GM21526 (cell line): ENCODE data around the gene DPP9.
"Not testable (repeated sequence)": the region's sequence is repeated elsewhere in the genome, so short reads cannot be mapped to it uniquely, and the experiment has no call there.

ENCODE experiments used
- ATAC-seq: cut with Tn5 transposase; IDR thresholded peaks from one replicate; pipeline ENCODE4 v1.9.1; 2021; ENCODE audit warnings: moderate library complexity; ENCODE audit not compliant: unreplicated experiment, low FRiP score

DPP9 gene

DNA sequence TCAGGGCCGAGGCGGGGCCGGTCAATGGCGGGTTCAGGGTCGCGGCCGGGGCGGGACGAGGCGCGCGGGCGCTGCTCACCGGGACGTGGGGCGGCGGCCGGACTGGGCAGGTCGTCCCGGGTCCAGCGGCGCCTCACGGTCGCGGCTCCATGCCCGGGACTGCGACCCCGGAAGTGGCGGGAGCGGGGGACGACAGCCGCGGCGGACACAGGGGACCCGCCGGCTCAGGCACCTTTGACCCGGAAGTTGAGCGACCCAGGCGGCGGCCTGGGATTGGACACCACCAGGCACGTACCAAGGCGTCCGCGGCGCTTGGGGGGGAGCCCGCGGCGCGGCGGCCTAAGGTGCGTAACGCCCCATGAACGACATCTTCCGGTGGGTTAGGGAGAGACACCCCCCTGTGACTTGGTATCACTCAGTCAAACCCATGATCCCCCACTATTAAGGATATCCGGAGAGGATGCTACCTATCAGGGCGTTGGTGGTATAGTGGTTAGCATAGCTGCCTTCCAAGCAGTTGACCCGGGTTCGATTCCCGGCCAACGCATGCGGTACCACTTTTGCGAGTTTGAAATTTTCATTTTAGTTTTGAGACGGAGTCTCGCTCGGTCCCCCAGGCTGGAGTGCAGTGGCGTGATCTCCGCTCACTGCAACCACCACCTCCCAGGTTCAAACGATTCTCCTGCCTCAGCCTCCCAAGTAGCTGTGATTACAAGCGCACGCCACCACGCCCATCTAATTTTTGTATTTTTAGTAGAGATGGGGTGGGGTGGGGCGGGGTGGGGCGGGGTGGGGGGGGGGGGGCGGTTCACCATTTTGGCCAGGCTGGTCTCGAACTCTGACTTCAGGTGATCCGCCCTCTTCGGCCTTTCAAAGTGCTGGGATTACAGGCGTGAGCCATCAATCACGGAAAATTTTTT is at the start of gene DPP9:
DPP9 (minus strand) TSS at position 248 of the 920 bp plus-strand sequence. CDS start 3,936 bp downstream, outside the sequence.
- peak; percentile 82 for ATAC-seq

DNA sequence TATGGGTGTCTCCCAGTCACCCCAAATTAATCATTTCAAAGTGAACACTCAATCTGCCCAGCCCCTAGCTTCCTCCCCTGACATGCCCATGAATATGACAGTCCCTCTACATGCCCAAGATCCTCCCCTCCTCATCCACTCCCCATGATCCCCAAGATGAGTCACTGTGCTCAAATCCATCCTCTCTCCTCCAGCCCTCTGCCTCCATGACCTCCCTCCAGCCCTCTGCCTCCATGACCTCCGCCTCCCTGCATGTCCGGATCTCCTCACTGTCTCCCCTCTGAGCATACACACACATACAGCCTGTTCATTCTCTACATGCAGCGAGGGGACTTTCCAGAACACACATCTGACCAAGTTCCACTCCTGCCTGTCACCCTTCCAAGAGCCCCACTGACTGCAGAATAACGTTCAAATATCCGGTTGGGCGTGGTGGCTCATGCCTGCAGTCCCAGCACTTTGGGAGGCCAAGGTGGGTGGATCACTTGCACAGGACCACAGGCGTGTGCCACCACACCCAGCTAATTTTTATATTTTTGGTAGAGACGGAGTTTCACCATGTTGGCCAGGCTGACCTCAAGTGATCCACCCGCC is 49.5 kb upstream of the DPP9 start:
- ATAC-seq = no peak

DNA sequence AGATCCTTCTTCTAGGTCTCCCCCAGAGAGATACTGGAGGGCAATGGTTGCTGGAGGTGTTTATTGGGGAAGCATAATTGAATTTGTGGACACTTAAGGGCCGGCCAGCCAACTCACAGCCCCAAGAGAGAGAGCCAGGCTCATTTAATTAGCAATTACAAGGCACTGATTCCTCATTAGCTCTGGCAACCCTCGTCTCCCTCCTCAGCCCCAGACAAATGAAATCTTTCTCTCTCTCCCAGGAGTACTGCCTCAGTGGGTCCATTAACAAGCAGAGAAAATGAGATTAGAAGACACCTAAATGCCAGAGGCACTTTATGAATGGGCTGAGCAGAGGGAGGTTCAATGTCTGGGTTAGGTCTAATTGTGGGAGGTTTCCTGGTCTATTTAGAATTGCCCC is 48.9 kb upstream of the DPP9 start:
- no peak for ATAC-seq

DNA sequence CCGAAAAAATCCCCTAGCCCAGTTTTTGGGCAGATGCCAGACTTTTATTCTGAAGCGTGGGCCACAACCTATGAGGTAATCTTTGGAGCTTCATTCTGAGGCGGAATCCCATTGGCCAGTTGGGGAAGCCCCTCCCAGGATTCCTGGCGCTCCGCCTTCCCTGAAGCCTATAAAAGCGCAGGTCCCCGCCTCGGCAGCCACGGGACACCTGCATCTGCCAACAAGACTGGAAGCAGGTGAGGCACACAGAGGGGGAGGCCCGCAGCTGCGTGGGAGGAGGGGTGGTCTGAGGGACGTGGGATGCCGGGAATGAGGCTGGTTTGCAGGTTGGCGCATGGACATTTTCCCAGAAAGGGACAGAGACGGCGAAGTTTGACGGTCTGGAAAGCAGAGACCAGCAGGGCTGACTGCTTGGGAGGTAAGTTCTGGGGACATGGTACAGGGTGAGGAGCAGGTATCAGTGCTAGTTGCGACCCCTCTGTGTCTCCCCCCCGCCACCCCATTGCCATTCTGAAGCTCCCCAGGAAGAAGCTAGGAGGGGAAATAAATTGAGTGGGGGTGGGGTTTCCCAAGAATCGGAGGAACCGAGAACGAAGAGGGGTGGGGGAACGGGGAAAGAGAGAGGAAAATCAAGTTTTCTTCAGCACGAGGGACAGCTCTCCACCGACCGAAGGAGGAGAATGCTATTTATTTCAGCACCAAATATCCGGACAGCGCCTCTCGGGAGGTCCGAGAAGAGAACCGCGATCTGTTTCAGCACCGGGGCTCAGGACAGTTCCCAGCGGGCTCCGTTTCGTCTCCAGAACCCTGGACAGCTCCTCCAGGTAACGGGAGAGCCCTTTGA is 45.5 kb upstream of the DPP9 start:
- ATAC-seq = no peak

DNA sequence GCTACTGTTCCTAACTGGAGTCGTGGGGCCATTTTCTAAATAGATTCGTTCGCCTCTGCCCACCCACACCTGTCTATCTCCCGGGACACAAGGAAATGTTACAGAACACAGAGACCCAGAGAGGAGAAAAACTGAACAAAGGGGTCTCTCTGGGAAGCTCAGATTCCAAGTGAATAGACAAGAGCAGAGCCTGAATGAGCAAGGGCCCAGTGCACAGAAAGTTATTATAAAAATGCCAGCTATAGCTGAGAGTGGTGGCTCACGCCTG is 40.7 kb upstream of the DPP9 start:
- ATAC-seq = no peak

DNA sequence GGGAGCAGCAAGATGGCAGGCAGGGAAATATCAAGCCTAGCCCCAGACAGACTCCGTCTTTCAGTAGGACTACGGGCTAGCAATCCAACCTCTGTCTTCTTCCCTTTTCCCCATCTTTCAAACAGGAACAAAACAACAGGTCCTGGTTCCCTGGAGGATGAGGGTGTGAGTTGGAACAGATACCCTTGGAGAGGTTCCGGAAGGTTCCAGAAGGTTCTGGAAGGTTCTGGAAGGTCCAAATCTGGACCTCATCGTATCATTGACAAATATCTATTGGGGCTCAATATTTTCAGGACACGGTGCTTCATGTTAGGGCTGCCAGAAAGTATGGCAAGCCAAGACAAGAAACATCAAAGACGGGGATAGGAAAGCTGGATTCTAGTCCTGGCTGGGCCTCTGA is 39.4 kb upstream of the DPP9 start:
- no peak for ATAC-seq

DNA sequence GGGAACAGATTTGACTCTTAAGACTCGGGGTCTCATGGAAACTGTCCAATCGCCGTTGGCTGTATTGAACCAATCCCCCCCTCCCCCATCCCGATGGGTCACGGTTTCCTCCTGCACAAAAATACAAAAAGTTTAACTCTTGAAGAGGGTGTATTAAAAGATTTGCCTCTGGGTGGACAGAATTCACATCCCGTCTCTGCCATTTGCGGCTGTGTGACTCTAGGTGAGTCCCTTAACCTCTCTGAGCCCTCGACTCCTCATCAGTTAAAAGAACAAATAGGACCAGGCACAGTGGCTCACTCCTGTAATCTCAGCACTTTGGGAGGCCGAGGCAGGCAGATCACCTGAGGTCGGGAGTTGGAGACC is 36.6 kb upstream of the DPP9 start:
- no peak for ATAC-seq

DNA sequence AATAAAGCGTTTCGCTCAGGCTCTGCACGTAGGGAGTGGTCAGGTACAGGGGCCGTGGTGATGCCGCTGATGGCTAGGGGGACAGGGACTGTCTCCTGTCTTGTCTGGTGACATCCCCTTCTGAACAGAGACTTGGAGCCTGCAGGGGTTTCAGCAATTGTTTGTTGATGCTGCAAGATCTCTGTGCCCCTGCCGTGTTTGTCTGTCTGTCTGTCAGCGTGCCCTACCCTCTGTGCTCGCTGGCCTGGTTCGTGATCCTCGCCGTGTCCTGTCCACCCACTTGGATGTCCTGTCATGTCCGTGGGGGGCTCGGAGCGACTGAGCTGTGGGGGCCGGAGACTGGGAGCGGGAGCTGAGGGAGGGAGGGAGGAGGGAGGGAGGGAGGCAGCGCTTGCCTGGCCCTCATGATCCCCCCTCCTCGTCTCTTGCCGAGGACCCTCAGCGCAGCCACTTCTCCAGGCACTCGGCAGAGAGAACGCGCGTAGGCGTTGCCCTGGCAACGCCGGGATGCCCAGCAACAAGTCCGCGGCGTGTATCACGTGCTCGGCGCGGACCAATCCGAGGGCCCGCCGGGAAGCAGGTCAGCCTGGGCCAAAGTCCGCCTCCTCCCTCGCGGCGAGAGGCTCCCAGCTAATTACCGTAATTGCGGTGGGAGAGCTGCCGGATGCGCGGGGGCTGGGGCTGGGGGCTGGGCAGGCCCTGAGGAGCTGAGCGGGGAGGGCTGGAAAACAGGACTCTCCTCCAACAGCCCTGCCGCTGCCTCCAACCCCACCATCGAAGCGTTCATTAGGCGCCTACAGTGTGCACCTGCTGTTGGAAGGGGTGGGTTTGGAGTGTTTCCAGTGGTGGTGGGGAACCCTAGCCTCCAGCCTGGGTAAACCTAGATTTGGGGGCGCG is 36.0 kb upstream of the DPP9 start:
- ATAC-seq = no peak

DNA sequence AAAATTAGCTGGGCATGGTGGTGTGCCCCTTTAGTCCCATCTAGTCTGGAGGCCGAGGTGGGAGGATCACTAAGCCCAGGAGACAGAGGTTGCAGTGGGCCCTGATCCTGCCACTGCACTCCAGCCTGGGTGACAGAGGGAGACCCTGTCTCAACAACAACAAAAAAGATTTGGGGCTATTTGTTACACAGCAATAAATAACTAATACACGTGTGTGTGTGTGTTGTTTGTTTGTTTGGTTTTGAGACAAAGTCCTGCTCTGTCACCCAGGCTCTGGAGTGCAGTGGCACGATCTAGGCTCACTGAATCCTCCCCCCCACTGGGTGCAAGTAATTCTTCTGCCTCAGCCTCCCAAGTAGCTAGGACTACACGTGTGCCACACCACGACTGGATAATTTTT is 35.0 kb upstream of the DPP9 start:
- ATAC-seq = no peak

DNA sequence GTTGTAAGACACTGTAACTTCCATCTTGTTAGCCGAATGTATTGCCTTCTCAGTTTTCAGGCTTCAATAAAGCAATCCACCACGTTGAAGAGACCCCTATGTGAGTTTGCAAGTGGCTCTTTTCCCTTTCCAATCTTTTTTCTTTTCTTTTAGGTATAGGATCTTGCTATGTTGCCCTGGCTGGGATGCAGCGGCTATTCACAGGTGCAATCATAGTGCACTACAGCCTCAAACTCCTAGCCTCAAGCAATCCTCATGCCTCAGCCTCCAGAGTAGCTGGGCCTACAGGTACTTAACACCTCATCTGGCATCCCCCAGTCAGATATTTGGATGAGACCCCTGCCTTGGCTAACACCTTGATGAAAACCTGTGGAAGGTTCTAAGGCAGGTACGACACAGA is 34.4 kb upstream of the DPP9 start:
- ATAC-seq = no peak

DNA sequence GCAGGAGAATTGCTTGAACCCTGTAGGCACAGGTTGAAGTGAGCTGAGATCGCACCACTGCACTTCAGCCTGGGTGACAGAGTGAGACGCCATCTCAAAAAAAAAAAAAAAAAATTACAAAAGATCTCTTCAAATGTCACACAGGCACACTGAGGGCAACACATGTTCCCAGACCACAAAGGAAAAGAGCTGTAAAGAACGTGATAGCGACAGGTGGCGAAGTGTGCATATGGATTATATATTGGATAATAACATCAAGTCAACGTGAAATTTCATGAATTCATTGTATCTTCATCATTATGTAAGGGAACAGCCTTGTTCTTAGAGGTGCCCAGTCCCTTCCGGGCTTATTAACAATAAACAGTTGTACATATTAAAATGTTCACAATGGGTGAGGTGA is 31.8 kb upstream of the DPP9 start:
- ATAC-seq = no peak

DNA sequence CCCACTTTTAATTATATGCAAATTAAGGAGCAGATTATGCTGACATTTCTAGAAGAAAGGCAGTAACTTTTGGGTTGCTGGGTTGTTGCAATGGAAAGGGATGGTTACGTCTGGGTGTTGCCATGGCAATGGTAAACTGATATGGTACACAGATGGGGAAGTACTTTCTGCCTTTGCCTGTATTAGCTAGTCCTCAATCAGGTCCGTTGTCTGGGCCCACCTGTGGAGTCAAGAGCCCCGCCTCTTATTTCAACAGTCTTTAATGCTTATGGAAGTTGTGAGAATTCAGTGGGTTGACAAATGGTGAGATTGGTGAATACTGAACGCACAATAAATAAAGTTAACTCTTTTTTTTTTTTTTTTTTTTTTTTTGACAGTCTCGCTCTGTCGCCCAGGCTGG is 30.6 kb upstream of the DPP9 start:
- ATAC-seq = no peak

DNA sequence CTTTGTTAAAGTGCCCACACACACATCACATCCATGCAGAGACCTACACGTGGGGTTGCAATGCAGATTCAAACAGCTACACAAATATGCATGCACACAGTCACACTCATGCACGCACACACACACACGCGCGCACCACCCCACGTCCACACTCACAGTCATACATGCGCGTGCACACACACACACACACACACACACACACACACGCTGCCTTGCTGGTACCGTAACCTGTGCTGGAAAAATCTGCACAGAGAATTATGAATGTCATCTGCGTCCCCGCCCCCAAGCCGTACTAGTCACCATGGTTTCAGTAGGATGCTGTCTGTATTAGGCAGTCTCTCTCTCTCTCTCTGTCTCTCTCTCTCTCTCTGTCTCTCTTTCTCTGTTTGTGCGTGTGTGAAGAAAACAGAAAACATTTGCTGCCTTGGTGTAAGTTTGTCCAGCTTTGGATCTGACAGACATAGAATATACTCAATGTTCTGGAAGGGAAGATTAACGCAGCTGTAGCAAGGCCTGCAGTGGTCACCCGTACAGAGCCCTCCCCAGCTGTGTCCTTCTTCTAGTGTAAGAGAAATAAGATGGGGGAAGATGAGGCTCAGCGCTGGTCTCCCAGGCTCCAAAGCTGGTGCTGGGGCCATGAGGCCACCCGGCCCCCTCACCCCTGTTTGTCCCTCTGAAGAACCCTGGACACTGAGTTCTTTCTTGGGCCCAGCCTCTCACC is 26.4 kb upstream of the DPP9 start:
- ATAC-seq = no peak

DNA sequence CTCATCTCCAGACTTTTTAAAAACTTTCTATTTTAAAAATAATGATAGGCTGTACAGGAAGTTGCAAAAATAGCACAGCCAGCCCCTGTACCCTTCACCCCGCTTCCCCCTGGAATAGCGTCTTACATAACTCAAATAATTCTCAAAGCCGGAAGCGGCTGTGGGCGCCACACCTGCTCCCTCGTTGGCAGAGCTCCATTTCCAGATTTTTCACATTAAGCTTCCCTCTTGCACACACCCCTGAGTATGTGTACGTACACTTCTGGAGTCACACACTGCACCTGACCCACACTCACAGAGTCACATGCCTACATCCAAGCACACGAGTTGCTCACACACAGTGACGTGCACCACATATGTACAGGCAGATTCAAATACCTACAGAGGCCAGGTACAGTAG is 24.9 kb upstream of the DPP9 start:
- no peak for ATAC-seq

DNA sequence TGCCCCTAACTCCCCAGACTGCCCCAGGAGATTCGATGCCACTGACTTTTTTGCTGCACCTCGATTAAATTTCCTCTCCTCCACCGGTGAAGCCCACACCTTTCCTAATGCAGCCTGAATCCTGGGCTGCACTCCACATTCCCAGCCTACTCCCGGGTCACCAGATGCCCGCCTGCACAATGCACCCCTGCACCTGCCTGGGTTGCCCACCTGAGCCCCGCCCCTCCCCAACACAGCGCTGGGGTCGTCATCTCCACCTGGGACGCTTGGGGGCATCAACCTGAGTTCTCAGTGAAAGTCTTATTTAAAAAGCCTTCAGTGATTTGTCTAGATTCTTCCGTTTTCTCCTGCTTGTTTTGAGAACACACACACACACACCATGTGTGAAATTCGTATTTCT is 24.5 kb upstream of the DPP9 start:
- no peak for ATAC-seq

DNA sequence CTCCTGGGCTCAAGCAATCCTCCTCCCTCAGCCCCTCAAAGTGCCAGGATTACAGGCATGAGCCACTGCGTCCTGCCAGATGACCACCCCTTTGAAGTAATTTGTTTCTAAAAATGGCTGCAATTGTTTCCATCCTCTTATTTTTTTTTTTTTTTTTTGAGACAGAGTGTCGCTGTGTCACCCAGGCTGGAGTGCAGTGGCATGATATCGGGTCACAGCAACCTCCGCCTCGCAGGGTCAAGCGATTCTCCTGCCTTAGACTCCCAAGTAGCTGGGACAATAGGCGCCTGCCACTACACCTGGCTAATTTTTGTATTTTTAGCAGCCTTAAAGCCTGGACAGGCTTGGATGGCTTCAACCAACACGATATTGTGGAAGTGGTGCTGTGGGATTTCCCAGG is 22.3 kb upstream of the DPP9 start:
- no peak for ATAC-seq

DNA sequence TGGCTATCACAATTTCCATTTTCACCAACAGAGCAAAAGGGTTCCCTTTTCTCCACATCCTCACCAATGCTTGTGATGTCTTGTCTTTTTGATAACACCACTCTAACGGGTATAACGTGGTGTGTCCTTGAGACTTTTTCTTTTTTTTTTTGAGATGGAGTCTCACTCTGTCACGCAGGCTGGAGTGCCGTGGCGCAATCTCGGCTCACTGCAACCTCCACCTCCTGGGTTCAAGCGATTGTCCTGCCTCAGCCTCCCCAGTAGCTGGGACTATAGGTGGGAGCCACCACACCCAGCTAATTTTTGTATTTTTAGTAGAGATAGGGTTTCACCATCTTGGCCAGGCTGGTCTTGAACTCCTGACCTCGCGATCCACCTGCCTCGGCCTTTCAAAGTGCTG is 21.5 kb upstream of the DPP9 start:
- not testable (repeated sequence) for ATAC-seq

DNA sequence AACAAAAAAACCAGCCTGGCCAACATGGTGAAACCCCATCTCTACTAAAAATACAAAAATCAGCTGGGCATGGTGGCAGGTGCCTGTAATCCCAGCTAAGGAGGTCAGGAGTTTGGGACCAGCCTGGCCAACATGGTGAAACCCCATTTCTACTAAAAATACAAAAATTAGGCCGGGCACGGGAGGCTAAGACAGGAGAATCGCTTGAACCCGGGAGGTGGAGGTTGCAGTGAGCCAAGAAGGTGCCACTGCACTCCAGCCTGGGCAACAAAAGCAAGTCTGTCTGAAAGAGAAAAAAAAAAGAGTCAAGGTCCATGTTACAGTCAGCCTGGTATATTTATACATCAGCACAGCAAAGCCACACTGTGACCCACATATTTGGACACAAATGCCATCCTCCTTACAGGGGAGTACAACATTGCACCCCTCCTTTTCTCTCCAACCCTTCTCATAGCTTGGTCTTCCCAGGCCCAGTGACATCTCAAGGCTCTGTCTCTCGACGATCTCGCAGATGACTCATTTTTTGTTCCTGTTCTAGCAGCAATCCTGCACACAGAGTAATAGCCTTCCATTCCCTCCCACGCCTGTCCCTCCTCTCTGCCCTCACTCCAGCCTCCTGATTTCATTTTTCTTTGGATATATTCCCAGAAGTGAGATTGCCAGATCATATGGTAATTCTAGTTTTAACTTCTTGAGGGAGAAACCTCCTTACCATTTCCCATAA is 21.0 kb upstream of the DPP9 start:
- no peak for ATAC-seq
